Measurements from ENCODE around the gene HHIP. TPM values are rescaled to one million over a fixed set of nuclear protein-coding genes. Genes with fewer than 3 reads are reported as not detected.

The HHIP gene
- total and polyA plus RNA-seq, 2 donors from 2014 or later, result 0.85 to 2.5 TPM

GRCh38 chr4:144611850-144612249 is 34.1 kb upstream of the HHIP start:
- no peak overlapping the region for H3K9ac ChIP-seq (ENCODE audit: low read length in 3 of 3)
- FAIRE-seq, result no peak
- intact Hi-C loops (cut with DNase I), result no loop called here

GRCh38 chr4:144614850-144615585 is 30.9 kb upstream of the HHIP start:
- no peak for DNase-seq
- Histone ChIP-seq H3K4me3 (ENCODE audit: low read length in 3 of 3) (no peak overlapping the region), H3K4me1 (ENCODE audit: control insufficient read depth in 2 of 3, insufficient read depth in 2 of 3, low read depth in 1 of 3, low read length in 3 of 3) (no peaks in the 10 kb centered on the region), H3K27ac (ENCODE audit: low read depth in 2 of 2, low read length in 2 of 2) (no peak overlapping the region), H3K27me3 (ENCODE audit: control insufficient read depth, insufficient read depth, low read length) (no peaks in the 10 kb centered on the region), H3K9ac (ENCODE audit: low read length in 3 of 3) (no peak overlapping the region), H3K9me3 (ENCODE audit: control insufficient read depth in 2 of 3, insufficient read depth in 1 of 3, low read length in 3 of 3) (no peaks in the 10 kb centered on the region), H3K36me3 (ENCODE audit: control insufficient read depth in 2 of 3, insufficient read depth in 3 of 3, low read length in 3 of 3) (no peaks in the 10 kb centered on the region)
- FAIRE-seq, result no peak
- intact Hi-C loops (cut with DNase I), result no loop called here
- TF ChIP-seq CTCF (IDR thresholded peaks at IDR 0.05; ENCODE audit: borderline replicate concordance, extremely low read depth, insufficient read depth), result no peak

More at GRCh38 chr4:144611850-144612249, 34.1 kb upstream of the HHIP start:
- TF ChIP-seq CTCF (IDR thresholded peaks at IDR 0.05; ENCODE audit: borderline replicate concordance, extremely low read depth, insufficient read depth), result no peak
- Histone ChIP-seq H3K9me3 (ENCODE audit: control insufficient read depth in 2 of 3, insufficient read depth in 1 of 3, low read length in 3 of 3) (no peaks in the 10 kb centered on the region), H3K4me1 (ENCODE audit: control insufficient read depth in 2 of 3, insufficient read depth in 2 of 3, low read depth in 1 of 3, low read length in 3 of 3) (no peaks in the 10 kb centered on the region), H3K27me3 (ENCODE audit: control insufficient read depth, insufficient read depth, low read length) (no peaks in the 10 kb centered on the region), H3K36me3 (ENCODE audit: control insufficient read depth in 2 of 3, insufficient read depth in 3 of 3, low read length in 3 of 3) (no peaks in the 10 kb centered on the region), H3K4me3 (ENCODE audit: low read length in 3 of 3) (no peak overlapping the region), H3K27ac (ENCODE audit: low read depth in 2 of 2, low read length in 2 of 2) (no peak overlapping the region)
- DNase-seq, result no peak

GRCh38 chr4:144621681-144622080 is 24.3 kb upstream of the HHIP start:
- no peak for TF ChIP-seq CTCF (IDR thresholded peaks at IDR 0.05; ENCODE audit: borderline replicate concordance, extremely low read depth, insufficient read depth)
- no peaks in the 10 kb centered on the region for H3K9me3 ChIP-seq (ENCODE audit: control insufficient read depth in 2 of 3, insufficient read depth in 1 of 3, low read length in 3 of 3)
- H3K9ac ChIP-seq (ENCODE audit: low read length in 3 of 3), result no peak overlapping the region
- H3K27me3 ChIP-seq (ENCODE audit: control insufficient read depth, insufficient read depth, low read length), result no peaks in the 10 kb centered on the region
- no peaks in the 10 kb centered on the region for H3K36me3 ChIP-seq (ENCODE audit: control insufficient read depth in 2 of 3, insufficient read depth in 3 of 3, low read length in 3 of 3)
- H3K4me1 ChIP-seq (ENCODE audit: control insufficient read depth in 2 of 3, insufficient read depth in 2 of 3, low read depth in 1 of 3, low read length in 3 of 3), result no peaks in the 10 kb centered on the region
- intact Hi-C loops (cut with DNase I), result no loop called here
- H3K4me3 ChIP-seq (ENCODE audit: low read length in 3 of 3), result no peak overlapping the region
- DNase-seq (no peak), FAIRE-seq (no peak)
- H3K27ac ChIP-seq (ENCODE audit: low read depth in 2 of 2, low read length in 2 of 2), result no peak overlapping the region

Data from kidney (tissue), 14 donors.